GM19455 (cell line): Measurements from ENCODE around the gene CCDC8.

Source experiments
- ATAC-seq: cut with Tn5 transposase; IDR thresholded peaks from one replicate; pipeline ENCODE4 v1.9.1; 2021; ENCODE audit not compliant: unreplicated experiment

CCDC8 gene

DNA sequence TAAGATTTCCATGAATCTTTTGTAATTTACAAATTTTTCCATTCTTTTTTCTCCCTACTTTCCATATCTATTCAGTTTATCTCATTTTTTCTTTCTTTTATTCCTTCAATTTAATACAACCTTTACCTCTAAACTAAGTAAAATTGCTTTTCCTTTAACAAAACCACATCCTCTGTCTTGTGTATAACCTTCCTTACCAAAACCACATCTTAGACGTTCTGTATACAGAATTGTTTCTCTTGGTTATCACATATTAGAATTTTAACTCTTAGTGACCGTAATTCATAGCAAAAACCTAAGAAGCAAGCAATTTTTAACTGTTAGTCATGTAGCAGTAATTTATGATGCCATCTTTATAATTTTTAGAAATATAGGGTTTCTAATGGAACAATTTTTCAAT lies 51.4 kb downstream of the CCDC8 start:
- ATAC-seq: no peak
